Spleen (tissue), 7 donors: ENCODE data around the gene ELOVL3.

ENCODE experiments used
- CTCF ChIP-seq, 11 experiments: fragments of 200-600 bp in 7 of 11; fragments of 450-650 bp in 4 of 11; sonication (generic) in 4 of 11; IDR thresholded peaks in 8 of 11; conservative IDR thresholded peaks in 3 of 11; 1 replicate in 7 of 11; 2 replicates in 4 of 11; pipeline versions ENCODE4 v1.4.0 to v1.8.0; 2016 to 2021; ENCODE audit warnings: antibody characterized with exemption in 11 of 11, inconsistent platforms in 4 of 11, mild to moderate bottlenecking in 1 of 11
- POLR2A ChIP-seq, 3 donors: fragments of 450-650 bp; IDR thresholded peaks; one replicate each; pipeline ENCODE4 v1.5.1; 2017; ENCODE audit warnings: antibody characterized with exemption in 3 of 3, mild to moderate bottlenecking in 1 of 3
- POLR2AphosphoS5 ChIP-seq, 3 donors: sonication (generic); formaldehyde crosslinking; IDR thresholded peaks; one replicate each; pipeline ENCODE4 v1.5.1; 2017; ENCODE audit warnings: antibody characterized with exemption in 3 of 3
- donor health status: DM: no; HTN: no; CAD: no; lungs with moderate emphysema.
- donor health status: DM: no; HTN: no; CAD: no.
- donor health status: DM: no; HTN: no; CAD: no.

- no peak for TF ChIP-seq CTCF (IDR thresholded peaks at IDR 0.05 in 8 of 11, conservative IDR thresholded peaks at IDR 0.05 in 3 of 11)
- TF ChIP-seq POLR2AphosphoS5 (IDR thresholded peaks at IDR 0.05) = no peak
- TF ChIP-seq POLR2A (IDR thresholded peaks at IDR 0.05) = no peak
These were observed 53.0 kb downstream of the ELOVL3 start for GRCh38 chr10:102279104-102279503.
